ENCODE data around the gene CAP2. TPM values are rescaled to one million over a fixed set of nuclear protein-coding genes. Genes with fewer than 3 reads are reported as not detected.
"Not testable (repeated sequence)": the region's sequence is repeated elsewhere in the genome, so short reads cannot be mapped to it uniquely, and the experiment has no call there.

CAP2 gene
- total RNA-seq, 2 donors from 2014 or later: 2.7 to 10.4 TPM

GRCh38 chr6:17413313-17413750, 19.9 kb downstream of the CAP2 start:
- DNase-seq: no peak
- no peak for TF ChIP-seq CTCF (IDR thresholded peaks at IDR 0.05)
- no peaks in the 10 kb centered on the region for H3K9me3 ChIP-seq
- H3K27me3 ChIP-seq: no peaks in the 10 kb centered on the region
- no peak overlapping the region for H3K4me3 ChIP-seq
- intact Hi-C loops (cut with DNase I): no loop called here
- H3K27ac ChIP-seq: no peak overlapping the region
- H3K9ac ChIP-seq (ENCODE audit: low read depth in 2 of 2, low read length in 2 of 2): no peak overlapping the region
- H3K4me1 ChIP-seq: no peaks in the 10 kb centered on the region
- H3K36me3 ChIP-seq: no peaks in the 10 kb centered on the region

- DNase-seq; H3K36me3 ChIP-seq; intact Hi-C loops (cut with DNase I); H3K9me3 ChIP-seq; H3K27me3 ChIP-seq; H3K4me3 ChIP-seq; H3K4me1 ChIP-seq; H3K9ac ChIP-seq (ENCODE audit: low read depth in 2 of 2, low read length in 2 of 2); H3K27ac ChIP-seq: not testable (repeated sequence)
These were observed 21.0 kb downstream of the CAP2 start for GRCh38 chr6:17414395-17414794.

GRCh38 chr6:17415321-17415720, 21.9 kb downstream of the CAP2 start:
- TF ChIP-seq CTCF (IDR thresholded peaks at IDR 0.05): no peak
- Histone ChIP-seq H3K4me3 (no peak overlapping the region), H3K27me3 (no peaks in the 10 kb centered on the region), H3K9ac (ENCODE audit: low read depth in 2 of 2, low read length in 2 of 2) (no peak overlapping the region), H3K9me3 (no peaks in the 10 kb centered on the region), H3K4me1 (no peaks in the 10 kb centered on the region), H3K27ac (no peak overlapping the region), H3K36me3 (no peaks in the 10 kb centered on the region)
- no peak for DNase-seq
- intact Hi-C loops (cut with DNase I): no loop called here

GRCh38 chr6:17416806-17417205, 23.4 kb downstream of the CAP2 start:
- H3K27ac ChIP-seq: no peak overlapping the region
- no peak overlapping the region for H3K4me3 ChIP-seq
- TF ChIP-seq CTCF (IDR thresholded peaks at IDR 0.05): no peak
- H3K4me1 ChIP-seq: no peaks in the 10 kb centered on the region
- no peaks in the 10 kb centered on the region for H3K27me3 ChIP-seq
- intact Hi-C loops (cut with DNase I): no loop called here
- no peak overlapping the region for H3K9ac ChIP-seq (ENCODE audit: low read depth in 2 of 2, low read length in 2 of 2)
- H3K36me3 ChIP-seq: no peaks in the 10 kb centered on the region
- DNase-seq: no peak
- H3K9me3 ChIP-seq: no peaks in the 10 kb centered on the region

- no peak for TF ChIP-seq CTCF (IDR thresholded peaks at IDR 0.05)
- Histone ChIP-seq H3K9ac (ENCODE audit: low read depth in 2 of 2, low read length in 2 of 2) (no peak overlapping the region), H3K4me3 (no peak overlapping the region), H3K27ac (no peak overlapping the region), H3K27me3 (no peaks in the 10 kb centered on the region), H3K9me3 (no peaks in the 10 kb centered on the region), H3K4me1 (no peaks in the 10 kb centered on the region), H3K36me3 (no peaks in the 10 kb centered on the region)
- intact Hi-C loops (cut with DNase I): no loop called here
- DNase-seq: no peak
These were observed 24.4 kb downstream of the CAP2 start for GRCh38 chr6:17417817-17418216.

GRCh38 chr6:17418281-17419188, 25.1 kb downstream of the CAP2 start:
- intact Hi-C loops (cut with DNase I): no loop called here
- H3K27ac ChIP-seq: no peak overlapping the region

More at GRCh38 chr6:17418281-17419188, 25.1 kb downstream of the CAP2 start:
- no peak for DNase-seq
- Histone ChIP-seq H3K27me3 (no peaks in the 10 kb centered on the region), H3K36me3 (no peaks in the 10 kb centered on the region), H3K4me3 (no peak overlapping the region), H3K9ac (ENCODE audit: low read depth in 2 of 2, low read length in 2 of 2) (no peak overlapping the region), H3K9me3 (no peaks in the 10 kb centered on the region), H3K4me1 (no peaks in the 10 kb centered on the region)
- no peak for TF ChIP-seq CTCF (IDR thresholded peaks at IDR 0.05)
